ENCODE measurements around the gene NFIX.

GRCh38 chr19:12984143-12984627, 11.1 kb upstream of the NFIX start:
- TF ChIP-seq CTCF (IDR thresholded peaks at IDR 0.05) (no peak), EZH2 (IDR thresholded peaks at IDR 0.05; ENCODE audit: borderline replicate concordance, insufficient read depth, low read depth, low read length, poor library complexity, severe bottlenecking) (no peak)
